Kidney (tissue), 14 donors: ENCODE measurements around the gene SURF1. TPM values are rescaled to one million over a fixed set of nuclear protein-coding genes. Genes with fewer than 3 reads are reported as not detected.
"Not testable (repeated sequence)": the region's sequence is repeated elsewhere in the genome, so short reads cannot be mapped to it uniquely, and the experiment has no call there.

Experiments used
- DNase-seq, 5 donors: peaks; one replicate each; pipeline ENCODE4 v3.0.0-alpha.2; 2013 to 2020
- FAIRE-seq: peaks from 2 replicates; lab custom pipeline; 2012; peaks lifted over from hg19 to GRCh38; lab: Jason Lieb, UNC
- H3K27ac ChIP-seq, 2 donors: one replicate each; pipeline ENCODE4 v1.7.0; 2013; ENCODE audit warnings: low read depth in 2 of 2, low read length in 2 of 2, inconsistent platforms in 1 of 2
- H3K27me3 ChIP-seq: one replicate; pipeline ENCODE4 v1.7.1; 2013; ENCODE audit warnings: low read length, inconsistent platforms; ENCODE audit not compliant: control insufficient read depth, insufficient read depth
- H3K36me3 ChIP-seq, 3 donors: one replicate each; pipeline versions ENCODE4 v1.7.0 to v1.7.1; 2013; ENCODE audit warnings: low read length in 3 of 3, control low read depth in 1 of 3, inconsistent platforms in 1 of 3; ENCODE audit not compliant: insufficient read depth in 3 of 3, control insufficient read depth in 2 of 3
- H3K4me1 ChIP-seq, 3 donors: one replicate each; pipeline versions ENCODE4 v1.7.0 to v1.7.1; 2013; ENCODE audit warnings: low read length in 3 of 3, inconsistent platforms in 1 of 3, low read depth in 1 of 3; ENCODE audit not compliant: control insufficient read depth in 2 of 3, insufficient read depth in 2 of 3
- H3K4me3 ChIP-seq, 3 donors: one replicate each; pipeline versions ENCODE4 v1.7.0 to v1.8.1; 2013; ENCODE audit warnings: low read length in 3 of 3, control low read depth in 1 of 3, inconsistent platforms in 1 of 3
- H3K9ac ChIP-seq, 3 donors: one replicate each; pipeline versions ENCODE4 v1.7.0 to v1.7.1; 2013; ENCODE audit warnings: low read length in 3 of 3, control low read depth in 1 of 3, inconsistent platforms in 1 of 3
- H3K9me3 ChIP-seq, 3 donors: one replicate each; pipeline versions ENCODE4 v1.7.0 to v1.7.1; 2013; ENCODE audit warnings: low read length in 3 of 3, control low read depth in 1 of 3, inconsistent platforms in 1 of 3; ENCODE audit not compliant: control insufficient read depth in 2 of 3, insufficient read depth in 1 of 3
- intact Hi-C: fragments of 100-400 bp; cut with DNase I; formaldehyde crosslinking; loops from one replicate; pipeline ENCODE4 v1.11.1; 2022
- polyA plus RNA-seq: library from polyadenylated mRNA; stranded (reverse); fragments of 350-450 nt; fragmentation: Illumina TruSeq; extraction: RNeasy Lipid Tissue Mini Kit (QIAGEN cat#74804); gene quantifications from one replicate; pipeline ENCODE4 v1.2.3, GENCODE V29; 2014; ENCODE audit warnings: low read depth, low replicate concordance; ENCODE audit not compliant: insufficient read depth
- total RNA-seq: library from RNA; stranded (reverse); fragmentation: NEBNext Ultra II Directional; extraction: Animal tissue kit (Norgen Biotek cat#: 25700); gene quantifications from one replicate; pipeline ENCODE4 v1.2.1, GENCODE V29; 2021
- TF ChIP-seq, protein P1 (sequence below): IDR thresholded peaks from 3 replicates; pipeline ENCODE4 v1.5.1; 2012; ENCODE audit warnings: mild to moderate bottlenecking, moderate library complexity, borderline replicate concordance; ENCODE audit not compliant: insufficient read depth; ENCODE audit errors: extremely low read depth
- donor health status: control.
- donor health status: control.
- donor health status: control.
- donor health status: control.
- donor health status: control.
- donor health status: DM: yes; HTN: yes; CAD: no.
- donor health status: Normal renal cell carcinoma (clear cell type).

The SURF1 gene
- total and polyA plus RNA-seq, 2 donors from 2014 or later: 45.0 to 165 TPM

DNA sequence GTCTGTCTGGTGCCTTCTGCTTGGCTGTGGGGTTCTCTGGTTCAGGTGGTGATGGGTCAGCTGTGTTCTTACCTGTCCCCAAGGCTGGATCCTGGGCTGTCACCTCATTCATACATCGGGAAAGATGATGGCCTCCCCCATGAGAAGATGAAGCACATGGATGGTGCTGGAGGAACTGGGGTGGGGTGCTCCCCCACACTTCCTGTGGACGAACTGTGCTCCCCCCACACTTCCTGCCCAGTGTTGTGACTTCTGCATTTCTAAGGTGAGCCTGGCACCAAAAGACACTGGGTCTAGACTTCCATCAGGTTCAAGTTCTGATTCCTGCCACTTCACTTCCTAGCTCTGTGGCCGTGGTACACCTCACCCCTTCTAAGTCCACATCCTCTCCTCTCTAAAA lies 16.0 kb downstream of the SURF1 start:
- FAIRE-seq: no peak
- Histone ChIP-seq H3K4me3 (no peak overlapping the region), H3K9me3 (no peaks in the 10 kb centered on the region), H3K36me3 (peaks cover 0 to 21% (median 8%) of the 10 kb centered on the region in 3 donors), H3K27ac (no peak overlapping the region), H3K27me3 (no peaks in the 10 kb centered on the region), H3K4me1 (peaks cover 0 to 8% (median 0%) of the 10 kb centered on the region in 3 donors), H3K9ac (no peak overlapping the region)
- intact Hi-C loops: no loop called here
- TF ChIP-seq, protein P1, sequence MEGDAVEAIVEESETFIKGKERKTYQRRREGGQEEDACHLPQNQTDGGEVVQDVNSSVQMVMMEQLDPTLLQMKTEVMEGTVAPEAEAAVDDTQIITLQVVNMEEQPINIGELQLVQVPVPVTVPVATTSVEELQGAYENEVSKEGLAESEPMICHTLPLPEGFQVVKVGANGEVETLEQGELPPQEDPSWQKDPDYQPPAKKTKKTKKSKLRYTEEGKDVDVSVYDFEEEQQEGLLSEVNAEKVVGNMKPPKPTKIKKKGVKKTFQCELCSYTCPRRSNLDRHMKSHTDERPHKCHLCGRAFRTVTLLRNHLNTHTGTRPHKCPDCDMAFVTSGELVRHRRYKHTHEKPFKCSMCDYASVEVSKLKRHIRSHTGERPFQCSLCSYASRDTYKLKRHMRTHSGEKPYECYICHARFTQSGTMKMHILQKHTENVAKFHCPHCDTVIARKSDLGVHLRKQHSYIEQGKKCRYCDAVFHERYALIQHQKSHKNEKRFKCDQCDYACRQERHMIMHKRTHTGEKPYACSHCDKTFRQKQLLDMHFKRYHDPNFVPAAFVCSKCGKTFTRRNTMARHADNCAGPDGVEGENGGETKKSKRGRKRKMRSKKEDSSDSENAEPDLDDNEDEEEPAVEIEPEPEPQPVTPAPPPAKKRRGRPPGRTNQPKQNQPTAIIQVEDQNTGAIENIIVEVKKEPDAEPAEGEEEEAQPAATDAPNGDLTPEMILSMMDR: no peak
- DNase-seq: peak in 1 of 5 donors; percentile 54

DNA sequence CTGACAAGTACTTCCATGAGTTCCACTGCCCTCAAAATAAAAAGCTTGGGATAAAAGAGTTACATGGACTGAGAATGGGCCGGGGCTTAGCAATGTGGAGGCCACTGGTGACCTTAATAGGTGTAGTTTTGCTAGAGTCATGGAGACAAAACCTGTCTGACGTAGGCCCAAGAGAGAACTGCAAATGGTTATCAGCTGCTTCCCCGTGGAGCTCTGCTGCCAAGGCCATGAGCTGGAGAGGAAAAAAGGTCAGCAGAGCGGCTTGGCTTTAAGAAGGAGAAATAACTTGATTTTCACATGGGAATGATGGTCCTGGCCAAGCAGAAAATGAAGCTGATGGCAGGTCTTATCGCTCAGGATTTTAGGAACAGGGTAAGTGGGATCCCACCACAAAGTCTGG lies 16.6 kb downstream of the SURF1 start:
- H3K4me1 ChIP-seq: peaks cover 0 to 10% (median 0%) of the 10 kb centered on the region in 3 donors
- no peak overlapping the region for H3K9ac ChIP-seq
- intact Hi-C loops: loop anchor here (10.0 kb wide), 1 partner anchor 155 kb away; no protein-coding TSS in a partner anchor
- no peak overlapping the region for H3K4me3 ChIP-seq
- no peak overlapping the region for H3K27ac ChIP-seq
- peaks cover 0 to 18% (median 7%) of the 10 kb centered on the region in 3 donors for H3K36me3 ChIP-seq
- H3K27me3 ChIP-seq: no peaks in the 10 kb centered on the region
- FAIRE-seq: no peak
- TF ChIP-seq, protein P1: no peak
- no peaks in the 10 kb centered on the region for H3K9me3 ChIP-seq
- DNase-seq: peak in 1 of 5 donors; percentile 10

DNA sequence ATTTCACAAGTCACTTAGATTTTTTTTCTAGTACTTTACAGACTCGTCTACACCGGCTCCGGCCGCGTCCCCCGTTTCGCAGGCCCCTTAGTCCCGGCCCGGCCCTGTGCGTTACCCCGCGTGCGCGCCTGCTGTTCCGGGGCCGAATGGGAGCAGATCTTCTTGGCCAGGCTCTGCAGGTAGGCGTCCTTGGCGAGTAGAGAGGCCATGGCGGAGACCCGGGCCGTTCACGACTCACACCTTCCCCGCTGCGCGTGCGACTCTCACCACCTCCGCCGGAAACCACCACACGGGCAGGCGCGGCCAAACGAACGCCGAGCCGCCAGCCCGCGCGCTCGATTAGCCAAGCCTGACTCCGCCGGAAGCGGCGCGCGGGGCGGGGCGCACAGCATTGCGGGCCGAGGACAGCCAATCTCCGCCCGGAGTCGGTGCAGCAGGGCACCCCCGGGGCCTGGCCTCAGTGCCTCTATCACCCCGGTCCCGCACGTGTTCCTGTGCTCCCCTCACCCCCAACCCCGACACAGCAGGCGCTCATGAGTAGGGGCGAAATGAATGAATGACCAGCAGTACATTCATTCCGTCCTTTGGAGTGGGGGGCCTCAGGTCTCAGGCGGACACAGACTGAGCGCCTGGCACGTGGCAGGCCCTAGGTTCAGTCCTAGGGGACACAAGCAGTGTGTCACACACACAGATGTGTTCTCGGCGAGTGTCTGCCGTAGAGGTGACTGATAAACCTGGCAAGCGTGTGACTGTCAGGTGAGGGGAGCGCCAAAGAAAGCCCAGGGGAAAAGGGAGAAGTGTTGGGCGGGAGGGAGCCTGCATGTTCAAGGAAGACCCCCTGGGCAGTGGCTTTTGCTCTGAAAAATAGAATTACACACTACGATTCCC lies 20.1 kb downstream of the SURF1 start, which contains the start of gene SURF6:
Gene SURF6 (minus strand): TSS at position 265 of the 888 bp plus-strand sequence. CDS start 56 bp downstream, at position 209.
- TF ChIP-seq, protein P1: peak; percentile 21
- Histone ChIP-seq H3K4me1 (peaks cover 0 to 22% (median 0%) of the 10 kb centered on the region in 3 donors), H3K36me3 (peaks cover 0 to 21% (median 20%) of the 10 kb centered on the region in 3 donors), H3K27me3 (no peaks in the 10 kb centered on the region), H3K9ac (peak within 1 kb of the TSS; percentile 72 to 85 (median 73)), H3K4me3 (peak within 1 kb of the TSS; percentile 70 to 88 (median 78)), H3K27ac (peak within 1 kb of the TSS; percentile 47 to 67), H3K9me3 (no peaks in the 10 kb centered on the region)
- FAIRE-seq (no peak), DNase-seq (peak; percentile 91 to 97 (median 94))
- intact Hi-C loops: loop anchor here (10.0 kb wide), 1 partner anchor 151 kb away; no protein-coding TSS in a partner anchor

DNA sequence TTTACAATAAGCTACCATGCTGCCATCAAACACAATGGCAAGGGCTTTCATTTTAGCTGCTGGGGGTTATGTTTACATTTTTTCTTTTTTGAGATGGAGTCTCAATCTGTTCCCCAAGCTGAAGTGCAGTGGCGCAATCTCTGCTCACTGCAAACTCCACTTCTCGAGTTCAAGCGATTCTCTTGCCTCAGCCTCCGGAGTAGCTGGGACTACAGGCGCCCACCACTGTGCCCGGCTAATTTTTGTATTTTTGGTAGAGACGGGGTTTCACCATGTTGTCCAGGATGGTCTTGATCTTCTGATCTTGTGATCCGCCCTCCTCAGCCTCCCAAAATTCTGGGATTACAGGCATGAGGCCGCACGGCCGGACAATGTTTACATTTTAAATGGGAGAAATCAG lies 21.4 kb downstream of the SURF1 start:
- DNase-seq: peak in 1 of 5 donors; percentile 35
- H3K4me3 ChIP-seq: peak overlapping the region in 2 of 3 donors; percentile 59 to 88
- not testable (repeated sequence) for FAIRE-seq, H3K27ac ChIP-seq, H3K27me3 ChIP-seq, H3K9me3 ChIP-seq
- peaks cover 0 to 27% (median 22%) of the 10 kb centered on the region in 3 donors for H3K36me3 ChIP-seq
- H3K4me1 ChIP-seq: peaks cover 0 to 22% (median 0%) of the 10 kb centered on the region in 3 donors
- H3K9ac ChIP-seq: peak overlapping the region in 1 of 3 donors; percentile 71
- intact Hi-C loops: loop anchor here (10.0 kb wide), 1 partner anchor 150 kb away; no protein-coding TSS in a partner anchor
